Upper lobe of right lung (tissue), 1 donor: ENCODE measurements around the gene CTSF. TPM values are rescaled to one million over a fixed set of nuclear protein-coding genes. Genes with fewer than 3 reads are reported as not detected.
A peak's percentile ranks its signal among the peaks of the same experiment; 100 is the strongest.
"Not testable (repeated sequence)": the region's sequence is repeated elsewhere in the genome, so short reads cannot be mapped to it uniquely, and the experiment has no call there.

Experiments
- ATAC-seq: fragments of 200-7000 bp; cut with Tn5 transposase; one replicate; pipeline ENCODE4 v1.9.1; 2020; ENCODE audit warnings: mild to moderate bottlenecking, moderate library complexity
- DNase-seq: peaks from one replicate; pipeline ENCODE4 v3.0.0-alpha.2; 2020
- H3K27ac ChIP-seq: fragments of 200-600 bp; one replicate; pipeline ENCODE4 v1.8.0; 2022
- H3K27me3 ChIP-seq: fragments of 200-600 bp; one replicate; pipeline ENCODE4 v1.8.0; 2022; ENCODE audit warnings: mild to moderate bottlenecking
- H3K36me3 ChIP-seq: fragments of 200-600 bp; one replicate; pipeline ENCODE4 v1.8.0; 2022
- H3K4me1 ChIP-seq: fragments of 200-600 bp; one replicate; pipeline ENCODE4 v1.8.0; 2022
- H3K4me3 ChIP-seq: fragments of 200-600 bp; one replicate; pipeline ENCODE4 v1.8.0; 2022; ENCODE audit warnings: mild to moderate bottlenecking
- H3K9me3 ChIP-seq: fragments of 200-600 bp; one replicate; pipeline ENCODE4 v1.8.0; 2022
- intact Hi-C: fragments of 100-400 bp; cut with DNase I; formaldehyde crosslinking; loops from one replicate; pipeline ENCODE4 v1.11.0; 2022
- total RNA-seq: library from RNA; stranded (reverse); fragmentation: NEBNext Ultra II Directional; extraction: Animal tissue kit (Norgen Biotek cat#: 25700); gene quantifications from one replicate; pipeline ENCODE4 v1.2.1, GENCODE V29; 2021
- TF ChIP-seq, protein P1 (sequence below): fragments of 200-600 bp; IDR thresholded peaks from one replicate; pipeline ENCODE4 v1.8.0; 2022; ENCODE audit warnings: antibody characterized with exemption
- donor health status: DM: no; HTN: yes; CAD: no; lungs with severe emphysema.

The CTSF gene
- total RNA-seq, 1 donor from 2014 or later = 37.0 TPM

DNA sequence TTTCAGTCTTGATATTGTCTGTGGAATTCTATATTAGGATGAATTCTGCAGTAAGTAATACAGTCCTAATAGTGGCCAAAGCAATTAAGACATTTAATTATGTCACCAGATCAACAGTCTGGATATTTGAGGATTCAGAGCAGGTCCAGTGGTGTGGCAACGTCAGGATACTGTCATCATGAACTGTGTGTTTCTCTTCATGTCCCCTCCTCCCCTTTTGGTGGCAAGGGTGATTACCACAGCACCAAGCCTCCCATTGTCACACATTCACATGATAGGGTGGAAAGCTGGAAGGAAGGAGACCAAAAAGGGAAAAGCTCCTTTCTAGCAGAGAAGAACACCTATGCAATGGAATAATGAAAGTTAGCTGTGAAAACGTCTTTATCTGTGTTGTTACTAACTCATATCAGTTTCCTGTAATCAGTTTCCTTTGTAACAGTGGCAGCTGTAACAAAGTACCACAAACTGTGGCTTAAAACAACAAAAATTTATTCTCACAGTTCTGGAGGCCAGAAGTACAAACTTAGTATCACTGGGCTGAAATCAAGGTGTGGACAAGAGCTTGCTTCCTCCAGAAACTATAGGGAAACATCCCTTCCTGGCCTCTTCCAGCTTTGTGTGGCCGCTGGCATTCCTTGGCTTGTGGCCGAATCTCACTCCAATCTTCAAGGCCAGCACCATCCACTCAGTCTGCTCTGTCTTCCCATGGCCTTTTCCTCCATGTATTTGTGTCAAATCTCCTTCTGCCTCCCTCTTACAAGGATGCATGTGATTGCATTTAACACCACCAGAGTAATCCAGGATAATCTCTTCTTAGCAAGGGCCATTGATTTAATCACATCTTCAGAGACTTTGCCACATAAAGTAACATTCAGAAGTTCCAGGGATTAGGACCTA, 41.6 kb upstream of the CTSF start:
- ATAC-seq (no peak), DNase-seq (no peak)
- intact Hi-C loops = no loop called here
- H3K27ac ChIP-seq = no peak overlapping the region
- TF ChIP-seq, protein P1, sequence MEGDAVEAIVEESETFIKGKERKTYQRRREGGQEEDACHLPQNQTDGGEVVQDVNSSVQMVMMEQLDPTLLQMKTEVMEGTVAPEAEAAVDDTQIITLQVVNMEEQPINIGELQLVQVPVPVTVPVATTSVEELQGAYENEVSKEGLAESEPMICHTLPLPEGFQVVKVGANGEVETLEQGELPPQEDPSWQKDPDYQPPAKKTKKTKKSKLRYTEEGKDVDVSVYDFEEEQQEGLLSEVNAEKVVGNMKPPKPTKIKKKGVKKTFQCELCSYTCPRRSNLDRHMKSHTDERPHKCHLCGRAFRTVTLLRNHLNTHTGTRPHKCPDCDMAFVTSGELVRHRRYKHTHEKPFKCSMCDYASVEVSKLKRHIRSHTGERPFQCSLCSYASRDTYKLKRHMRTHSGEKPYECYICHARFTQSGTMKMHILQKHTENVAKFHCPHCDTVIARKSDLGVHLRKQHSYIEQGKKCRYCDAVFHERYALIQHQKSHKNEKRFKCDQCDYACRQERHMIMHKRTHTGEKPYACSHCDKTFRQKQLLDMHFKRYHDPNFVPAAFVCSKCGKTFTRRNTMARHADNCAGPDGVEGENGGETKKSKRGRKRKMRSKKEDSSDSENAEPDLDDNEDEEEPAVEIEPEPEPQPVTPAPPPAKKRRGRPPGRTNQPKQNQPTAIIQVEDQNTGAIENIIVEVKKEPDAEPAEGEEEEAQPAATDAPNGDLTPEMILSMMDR = no peak
- H3K27me3 ChIP-seq = no peaks in the 10 kb centered on the region
- peaks cover 14% of the 10 kb centered on the region for H3K36me3 ChIP-seq
- H3K4me1 ChIP-seq = no peaks in the 10 kb centered on the region
- no peaks in the 10 kb centered on the region for H3K9me3 ChIP-seq
- no peak overlapping the region for H3K4me3 ChIP-seq

DNA sequence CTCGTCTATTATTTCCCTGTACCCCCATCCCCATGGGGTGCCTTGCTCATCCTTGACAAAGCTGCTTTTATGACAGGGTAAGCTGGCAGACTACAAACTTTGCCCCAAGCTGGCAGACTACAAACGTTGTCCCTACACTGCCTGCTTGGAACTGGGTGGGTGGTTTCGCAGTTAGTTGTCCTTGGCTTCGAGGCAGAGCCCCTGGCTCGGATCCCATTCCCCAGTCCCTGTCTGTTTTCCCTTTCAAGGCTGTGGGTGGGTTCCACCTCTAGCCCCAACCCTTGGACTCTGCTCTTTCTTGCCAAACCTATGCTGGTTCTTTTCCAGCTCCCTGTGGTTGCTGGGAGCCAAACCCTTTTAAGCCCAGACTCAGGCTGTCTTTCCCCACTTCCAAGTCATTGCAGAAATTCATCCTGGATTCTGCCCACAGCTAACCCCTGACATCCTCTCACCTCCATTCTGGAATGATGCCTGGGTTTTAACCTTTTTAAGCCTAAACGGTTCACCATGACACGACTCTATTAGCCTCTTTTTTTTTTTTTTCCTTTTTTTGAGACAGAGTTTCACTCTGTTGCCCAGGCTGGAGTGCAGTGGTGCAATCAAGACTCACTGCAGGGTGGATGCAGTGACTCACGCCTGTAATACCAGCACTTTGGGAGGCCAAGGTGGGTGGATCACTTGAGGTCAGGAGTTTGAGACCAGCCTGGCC, 38.9 kb upstream of the CTSF start:
- TF ChIP-seq, protein P1 = no peak

DNA sequence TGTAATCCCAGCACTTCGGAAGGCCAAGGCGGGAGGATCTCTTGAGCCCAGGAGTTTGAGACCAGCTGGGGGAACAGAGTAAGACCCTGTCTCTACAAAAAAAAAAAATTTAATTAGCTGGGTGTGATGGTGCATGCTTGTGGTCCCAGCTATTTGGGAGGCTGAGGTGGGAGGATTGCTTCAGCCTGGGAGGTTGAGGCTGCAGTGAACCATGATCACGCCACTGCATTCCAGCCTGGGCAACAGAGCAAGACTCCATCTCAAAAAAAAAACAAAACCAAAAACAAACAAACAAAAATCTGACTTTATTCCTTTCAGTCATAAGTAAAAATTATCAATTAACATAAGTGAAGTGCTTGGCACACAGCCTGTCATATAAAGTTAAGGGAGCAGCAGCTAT, 38.2 kb upstream of the CTSF start:
- H3K27ac ChIP-seq, H3K4me3 ChIP-seq, H3K27me3 ChIP-seq, H3K9me3 ChIP-seq, H3K4me1 ChIP-seq, ATAC-seq, DNase-seq, intact Hi-C loops: not testable (repeated sequence)
- H3K36me3 ChIP-seq = peaks cover 21% of the 10 kb centered on the region

More for the DNA sequence above, 38.9 kb upstream of the CTSF start:
- no peaks in the 10 kb centered on the region for H3K4me1 ChIP-seq
- no peaks in the 10 kb centered on the region for H3K27me3 ChIP-seq
- peaks cover 21% of the 10 kb centered on the region for H3K36me3 ChIP-seq
- ATAC-seq (no peak), DNase-seq (no peak)
- H3K9me3 ChIP-seq = no peaks in the 10 kb centered on the region
- no peak overlapping the region for H3K27ac ChIP-seq
- no peak overlapping the region for H3K4me3 ChIP-seq
- intact Hi-C loops = no loop called here

DNA sequence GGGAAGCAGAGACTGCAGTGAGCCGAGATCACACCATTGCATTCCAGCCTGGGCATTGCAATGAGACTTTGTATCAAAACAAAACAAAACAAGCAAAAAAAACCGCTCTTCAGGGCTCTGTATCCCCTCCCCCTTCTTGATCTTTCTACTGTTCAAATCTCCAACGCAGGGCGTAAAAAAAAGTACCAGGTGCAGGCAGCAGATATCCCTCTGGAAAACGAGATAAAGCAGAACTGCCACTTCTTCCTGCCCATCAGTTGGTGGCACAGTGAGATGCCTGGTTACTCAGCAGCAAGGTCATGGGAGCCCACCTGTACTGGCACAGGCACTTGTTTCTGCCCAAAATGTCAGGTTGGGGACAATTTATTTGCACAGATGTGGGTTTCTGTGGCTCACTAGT, 35.7 kb upstream of the CTSF start:
- Histone ChIP-seq H3K9me3 (no peaks in the 10 kb centered on the region), H3K4me1 (no peaks in the 10 kb centered on the region), H3K36me3 (peaks cover 33% of the 10 kb centered on the region), H3K27ac (no peak overlapping the region), H3K27me3 (no peaks in the 10 kb centered on the region), H3K4me3 (no peak overlapping the region)
- TF ChIP-seq, protein P1 = no peak
- DNase-seq = no peak
- no peak for ATAC-seq
- intact Hi-C loops = no loop called here

DNA sequence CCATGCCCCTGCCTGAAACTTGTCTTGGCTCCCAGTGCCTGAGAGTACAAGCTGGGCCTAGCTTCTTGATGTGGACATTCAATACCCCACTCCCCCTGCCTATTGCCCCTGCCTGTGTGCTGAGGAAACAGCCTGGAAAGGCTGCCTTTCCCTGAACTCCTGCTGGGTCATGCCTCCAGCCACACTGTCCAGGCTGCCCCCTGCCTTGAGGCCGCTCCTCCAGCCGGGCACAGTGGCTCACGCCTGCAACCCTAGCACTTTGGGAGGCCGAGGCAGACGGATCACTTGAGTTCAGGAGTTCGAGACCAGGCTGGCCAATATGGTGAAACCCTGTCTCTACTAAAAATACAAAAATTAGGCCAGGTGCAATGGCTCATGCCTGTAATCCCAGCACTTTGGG, 34.7 kb upstream of the CTSF start:
- H3K4me3 ChIP-seq = no peak overlapping the region
- no peaks in the 10 kb centered on the region for H3K27me3 ChIP-seq
- intact Hi-C loops = no loop called here
- no peaks in the 10 kb centered on the region for H3K4me1 ChIP-seq
- H3K27ac ChIP-seq = no peak overlapping the region
- TF ChIP-seq, protein P1 = no peak
- H3K36me3 ChIP-seq = peaks cover 33% of the 10 kb centered on the region
- no peaks in the 10 kb centered on the region for H3K9me3 ChIP-seq
- ATAC-seq = no peak
- DNase-seq = no peak

DNA sequence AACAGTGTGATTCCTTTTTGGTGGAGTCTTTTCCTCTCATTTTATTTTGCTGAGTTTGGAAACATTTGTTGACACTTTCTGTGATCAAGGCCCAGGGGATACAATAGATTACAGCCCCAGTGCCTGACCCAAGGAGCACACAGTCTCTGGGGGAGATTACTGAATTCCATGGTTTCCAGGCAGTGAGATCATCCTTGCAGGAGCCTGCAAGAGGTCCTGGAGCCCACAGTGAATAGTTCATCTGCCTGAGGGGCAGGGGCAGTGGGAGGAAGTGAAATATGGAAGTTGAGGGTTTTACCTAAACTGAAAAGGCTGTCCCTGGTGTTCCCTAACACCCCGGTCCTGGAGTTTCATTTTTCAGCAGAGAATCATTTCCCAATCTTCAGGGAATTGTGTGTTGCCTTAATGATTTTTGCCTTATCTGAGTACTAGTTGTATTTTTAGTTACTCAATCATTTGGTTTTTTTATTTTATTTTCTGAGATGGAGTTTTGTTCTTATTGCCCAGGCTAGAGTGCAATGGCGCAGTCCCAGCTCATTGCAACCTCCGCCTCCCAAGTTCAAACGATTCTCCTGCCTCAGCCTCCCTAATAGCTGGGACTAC, 32.3 kb upstream of the CTSF start:
- TF ChIP-seq, protein P1 = no peak
- Histone ChIP-seq H3K27me3 (no peaks in the 10 kb centered on the region), H3K4me3 (no peak overlapping the region), H3K9me3 (no peaks in the 10 kb centered on the region), H3K36me3 (peaks cover 27% of the 10 kb centered on the region), H3K4me1 (peaks cover 2% of the 10 kb centered on the region), H3K27ac (no peak overlapping the region)
- DNase-seq (no peak), ATAC-seq (peak; percentile 30)
- intact Hi-C loops = no loop called here
